Upper lobe of left lung (tissue), 6 donors: ENCODE data around the gene CHKA. TPM values are rescaled to one million over a fixed set of nuclear protein-coding genes. Genes with fewer than 3 reads are reported as not detected.

ENCODE experiments used
- ATAC-seq, 2 donors: fragments of 200-7000 bp; cut with Tn5 transposase; one replicate each; pipeline ENCODE4 v1.9.1; 2022; ENCODE audit warnings: mild to moderate bottlenecking in 2 of 2, moderate library complexity in 2 of 2; ENCODE audit not compliant: low FRiP score in 2 of 2
- DNase-seq, 2 donors: peaks; one replicate each; pipeline ENCODE4 v3.0.0-alpha.2; 2019 to 2020
- H3K27ac ChIP-seq, 4 donors: fragments of 200-600 bp; sonication (generic); one replicate each; pipeline ENCODE4 v1.5.1; 2016 to 2019
- H3K27me3 ChIP-seq, 4 donors: fragments of 200-600 bp; sonication (generic); one replicate each; pipeline ENCODE4 v1.5.1; 2017 to 2019
- H3K36me3 ChIP-seq, 4 donors: fragments of 200-600 bp; sonication (generic); one replicate each; pipeline ENCODE4 v1.5.1; 2016 to 2019
- H3K4me1 ChIP-seq, 4 donors: fragments of 200-600 bp; sonication (generic); one replicate each; pipeline ENCODE4 v1.5.1; 2018 to 2019
- H3K4me3 ChIP-seq, 4 donors: fragments of 200-600 bp; sonication (generic); one replicate each; pipeline ENCODE4 v1.5.1; 2017 to 2019; ENCODE audit warnings: mild to moderate bottlenecking in 2 of 4, moderate library complexity in 1 of 4
- H3K9me3 ChIP-seq, 4 donors: fragments of 200-600 bp; sonication (generic); one replicate each; pipeline ENCODE4 v1.5.1; 2018 to 2019
- EP300 ChIP-seq, 4 donors: sonication (generic); formaldehyde crosslinking; IDR thresholded peaks; one replicate each; pipeline ENCODE4 v1.5.1; 2017; ENCODE audit warnings: antibody characterized with exemption in 4 of 4, control low read depth in 2 of 4
- POLR2A ChIP-seq, 4 donors: fragments of 450-650 bp; IDR thresholded peaks; one replicate each; pipeline ENCODE4 v1.5.1; 2016 to 2017; ENCODE audit warnings: antibody characterized with exemption in 4 of 4, mild to moderate bottlenecking in 2 of 4
- POLR2AphosphoS5 ChIP-seq, 2 donors: sonication (generic); formaldehyde crosslinking; IDR thresholded peaks; one replicate each; pipeline ENCODE4 v1.5.1; 2017; ENCODE audit warnings: antibody characterized with exemption in 2 of 2
- WGBS, 2 donors: methylation state at CpG; one replicate each; pipeline ENCODE4 v1.1.5; 2017 to 2018; 5-methylcytosine and 5-hydroxymethylcytosine counted together
- total RNA-seq, 6 donors: library from RNA; depleted of rRNA in 4 of 6; stranded (reverse); fragments of >200 nt in 4 of 6; gene quantifications; one replicate each; pipeline versions ENCODE4 v1.1.0 to v1.2.1, GENCODE V29; 2016 to 2021
- TF ChIP-seq, protein P1 (sequence below), 6 experiments: fragments of 450-650 bp in 4 of 6; fragments of 200-600 bp in 2 of 6; sonication (generic) in 2 of 6; IDR thresholded peaks; one replicate each; pipeline ENCODE4 v1.5.1; 2016 to 2019; ENCODE audit warnings: antibody characterized with exemption in 6 of 6
- donor health status: DM: no; HTN: no; CAD: no; lungs with moderate emphysema.
- donor health status: DM: no; HTN: yes; CAD: no; lungs with severe emphysema.

Gene CHKA
- total RNA-seq, 6 donors from 2014 or later, result 34.5 to 128 (median 59.1) TPM

DNA sequence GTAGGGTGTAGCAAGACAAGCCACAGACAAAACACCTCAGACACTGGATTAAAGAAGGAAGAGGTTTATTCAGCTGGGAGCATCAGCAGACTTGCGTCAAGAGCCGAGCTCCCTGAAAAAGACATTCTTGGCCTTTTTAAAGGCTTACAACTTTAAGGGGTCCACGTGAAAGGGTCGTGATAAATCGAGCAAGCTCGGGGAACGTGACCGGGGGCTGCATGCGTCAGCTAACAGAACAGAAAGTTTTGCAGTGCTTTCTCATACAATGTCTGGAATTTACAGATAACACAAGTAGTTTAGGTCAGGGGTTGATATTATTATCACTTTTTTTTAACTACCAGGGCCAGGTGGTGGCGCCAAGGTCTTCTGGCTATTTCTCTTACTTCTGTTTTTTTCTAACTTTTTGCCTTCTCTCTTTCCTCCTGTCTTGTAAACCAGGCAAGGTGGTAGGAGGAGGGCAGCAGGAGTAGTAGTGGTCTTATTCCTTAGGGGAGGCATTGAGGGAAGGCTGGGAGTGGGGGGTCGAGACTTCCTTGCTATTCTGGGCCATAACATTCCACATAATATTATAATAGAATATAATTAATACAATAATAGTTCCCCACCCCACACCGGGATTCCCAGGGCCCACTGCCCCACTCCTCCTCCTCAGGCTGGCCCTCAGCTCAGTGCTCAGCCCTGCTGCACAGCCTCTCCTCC lies 111.6 kb downstream of the CHKA start:
- WGBS, 2 donors, result 45 to 50% methylated on average over 12 of the region's 12 CpGs
- DNase-seq, result peak in 1 of 2 donors; percentile 68
- no peak for ATAC-seq

DNA sequence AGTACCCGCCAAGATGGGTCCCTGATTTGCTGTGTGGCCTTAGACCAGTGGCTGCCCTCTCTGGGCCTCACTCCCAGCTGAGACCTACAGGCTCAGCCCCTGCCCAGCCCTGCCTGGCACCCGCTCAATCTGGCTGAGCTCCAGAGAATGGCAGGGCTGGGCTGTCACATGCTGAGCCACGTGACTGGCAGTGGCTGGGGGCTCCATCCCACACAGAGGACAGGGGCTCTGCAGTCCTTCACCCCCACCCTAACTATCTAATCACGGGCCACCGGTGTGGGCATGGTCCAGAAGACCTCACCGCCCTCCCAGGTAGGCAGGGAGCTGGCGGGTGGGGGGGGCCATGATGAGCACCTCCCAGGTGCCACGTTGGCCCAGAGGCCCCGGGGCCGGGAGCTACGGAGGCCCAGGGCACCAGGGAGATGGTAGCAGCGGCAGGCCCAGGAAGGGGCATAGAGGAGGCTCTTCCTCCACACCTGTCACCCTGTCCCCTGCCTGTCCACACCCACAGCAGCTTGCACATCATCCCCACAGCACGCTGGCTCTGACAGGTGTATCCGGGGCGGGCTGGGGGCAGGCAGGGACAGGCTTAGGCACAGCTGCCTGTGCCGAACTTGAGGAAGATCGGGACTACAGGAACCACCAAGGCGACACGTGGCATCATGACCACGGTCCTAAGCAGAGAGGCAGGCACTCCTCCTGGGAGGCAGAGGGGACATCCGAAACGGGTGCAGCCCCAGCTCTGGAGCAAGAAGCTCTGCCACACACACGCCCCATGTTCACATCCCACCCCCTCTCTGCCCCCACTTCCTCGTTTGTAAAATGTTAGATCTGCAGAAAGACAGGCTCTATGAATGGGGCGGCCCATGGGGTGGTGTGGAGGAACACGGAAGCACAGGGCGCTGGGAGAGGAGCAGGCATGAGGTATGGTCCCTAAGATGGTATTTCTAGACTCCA lies 112.5 kb downstream of the CHKA start:
- peak overlapping the region in 1 of 4 donors; percentile 19 for H3K4me3 ChIP-seq
- DNase-seq (peak in 1 of 2 donors; percentile 65), ATAC-seq (peak in 1 of 2 donors; percentile 4)
- H3K36me3 ChIP-seq, result no peaks in the 10 kb centered on the region
- no peaks in the 10 kb centered on the region for H3K9me3 ChIP-seq
- peak overlapping the region; percentile 89 to 99 (median 93) for H3K27ac ChIP-seq
- no peaks in the 10 kb centered on the region for H3K27me3 ChIP-seq
- TF ChIP-seq, protein P1, sequence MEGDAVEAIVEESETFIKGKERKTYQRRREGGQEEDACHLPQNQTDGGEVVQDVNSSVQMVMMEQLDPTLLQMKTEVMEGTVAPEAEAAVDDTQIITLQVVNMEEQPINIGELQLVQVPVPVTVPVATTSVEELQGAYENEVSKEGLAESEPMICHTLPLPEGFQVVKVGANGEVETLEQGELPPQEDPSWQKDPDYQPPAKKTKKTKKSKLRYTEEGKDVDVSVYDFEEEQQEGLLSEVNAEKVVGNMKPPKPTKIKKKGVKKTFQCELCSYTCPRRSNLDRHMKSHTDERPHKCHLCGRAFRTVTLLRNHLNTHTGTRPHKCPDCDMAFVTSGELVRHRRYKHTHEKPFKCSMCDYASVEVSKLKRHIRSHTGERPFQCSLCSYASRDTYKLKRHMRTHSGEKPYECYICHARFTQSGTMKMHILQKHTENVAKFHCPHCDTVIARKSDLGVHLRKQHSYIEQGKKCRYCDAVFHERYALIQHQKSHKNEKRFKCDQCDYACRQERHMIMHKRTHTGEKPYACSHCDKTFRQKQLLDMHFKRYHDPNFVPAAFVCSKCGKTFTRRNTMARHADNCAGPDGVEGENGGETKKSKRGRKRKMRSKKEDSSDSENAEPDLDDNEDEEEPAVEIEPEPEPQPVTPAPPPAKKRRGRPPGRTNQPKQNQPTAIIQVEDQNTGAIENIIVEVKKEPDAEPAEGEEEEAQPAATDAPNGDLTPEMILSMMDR (IDR thresholded peaks at IDR 0.05), result no peak
- no peak for TF ChIP-seq POLR2A (IDR thresholded peaks at IDR 0.05)
- TF ChIP-seq EP300 (IDR thresholded peaks at IDR 0.05), result no peak
- no peak for TF ChIP-seq POLR2AphosphoS5 (IDR thresholded peaks at IDR 0.05)
- WGBS, 2 donors, result 70 to 72% methylated on average over 16 to 20 of the region's 27 CpGs
- peaks cover 28 to 67% (median 56%) of the 10 kb centered on the region in 4 donors for H3K4me1 ChIP-seq

More for the DNA sequence above, 111.6 kb downstream of the CHKA start:
- Histone ChIP-seq H3K4me1 (peaks cover 30 to 69% (median 60%) of the 10 kb centered on the region in 4 donors), H3K27me3 (no peaks in the 10 kb centered on the region), H3K4me3 (peak overlapping the region in 3 of 4 donors; percentile 46 to 54 (median 53)), H3K9me3 (no peaks in the 10 kb centered on the region), H3K27ac (peak overlapping the region; percentile 89 to 99 (median 93)), H3K36me3 (no peaks in the 10 kb centered on the region)
- TF ChIP-seq, protein P1 (IDR thresholded peaks at IDR 0.05), result no peak
- TF ChIP-seq EP300 (IDR thresholded peaks at IDR 0.05), result no peak
- TF ChIP-seq POLR2A (IDR thresholded peaks at IDR 0.05), result no peak
- TF ChIP-seq POLR2AphosphoS5 (IDR thresholded peaks at IDR 0.05), result no peak

DNA sequence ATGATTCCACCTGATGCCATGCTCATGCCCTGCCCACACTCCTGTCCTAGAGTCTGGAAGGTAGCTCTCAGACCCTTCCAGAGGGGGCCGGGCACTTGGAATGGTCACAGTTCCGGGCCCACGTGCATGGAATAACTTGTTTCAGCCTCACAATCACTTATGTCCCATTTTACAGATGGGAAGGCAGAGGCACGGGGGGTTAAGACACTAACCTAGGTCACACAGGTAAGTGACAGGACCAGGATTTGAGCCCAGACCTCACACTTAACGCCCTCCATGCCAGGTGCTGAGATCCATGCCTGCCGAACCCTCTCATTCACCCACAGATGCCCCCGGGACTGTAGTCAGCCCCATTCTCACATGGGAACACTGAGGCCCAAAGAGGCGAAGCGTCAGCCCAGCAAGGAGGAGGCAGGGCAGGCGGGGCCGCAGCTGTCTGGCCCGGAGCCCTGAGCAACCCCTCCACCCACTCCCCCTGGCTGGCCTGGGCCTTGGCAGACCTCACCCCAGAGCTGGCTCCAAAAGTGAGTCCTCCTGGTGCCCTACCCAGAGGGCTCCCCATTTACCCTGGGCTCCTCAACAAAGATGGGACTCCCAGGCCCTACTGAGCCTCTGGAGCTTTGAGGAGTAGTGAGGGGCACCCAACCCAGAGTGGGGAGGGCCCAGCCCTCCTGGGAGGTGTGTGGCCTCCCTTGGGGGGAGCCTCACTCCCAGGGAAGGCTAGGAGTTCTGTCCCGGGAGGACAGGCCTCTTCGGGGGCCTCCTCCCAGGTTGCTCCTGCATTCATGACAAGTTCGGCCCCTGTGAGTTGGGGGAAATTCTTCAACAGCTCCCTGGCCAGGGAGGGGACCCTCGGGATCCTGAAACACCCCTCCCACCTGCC lies 113.4 kb downstream of the CHKA start:
- no peak for ATAC-seq
- H3K4me1 ChIP-seq, result peaks cover 25 to 67% (median 54%) of the 10 kb centered on the region in 4 donors
- TF ChIP-seq EP300 (IDR thresholded peaks at IDR 0.05) (no peak), POLR2A (IDR thresholded peaks at IDR 0.05) (no peak), POLR2AphosphoS5 (IDR thresholded peaks at IDR 0.05) (no peak)
- TF ChIP-seq, protein P1 (IDR thresholded peaks at IDR 0.05), result no peak
- no peaks in the 10 kb centered on the region for H3K9me3 ChIP-seq
- H3K27me3 ChIP-seq, result no peaks in the 10 kb centered on the region
- H3K36me3 ChIP-seq, result no peaks in the 10 kb centered on the region
- H3K27ac ChIP-seq, result peak overlapping the region; percentile 89 to 99 (median 93)
- H3K4me3 ChIP-seq, result no peak overlapping the region
- no peak for DNase-seq
- WGBS, 2 donors, result 85 to 88% methylated on average over 13 to 16 of the region's 16 CpGs

DNA sequence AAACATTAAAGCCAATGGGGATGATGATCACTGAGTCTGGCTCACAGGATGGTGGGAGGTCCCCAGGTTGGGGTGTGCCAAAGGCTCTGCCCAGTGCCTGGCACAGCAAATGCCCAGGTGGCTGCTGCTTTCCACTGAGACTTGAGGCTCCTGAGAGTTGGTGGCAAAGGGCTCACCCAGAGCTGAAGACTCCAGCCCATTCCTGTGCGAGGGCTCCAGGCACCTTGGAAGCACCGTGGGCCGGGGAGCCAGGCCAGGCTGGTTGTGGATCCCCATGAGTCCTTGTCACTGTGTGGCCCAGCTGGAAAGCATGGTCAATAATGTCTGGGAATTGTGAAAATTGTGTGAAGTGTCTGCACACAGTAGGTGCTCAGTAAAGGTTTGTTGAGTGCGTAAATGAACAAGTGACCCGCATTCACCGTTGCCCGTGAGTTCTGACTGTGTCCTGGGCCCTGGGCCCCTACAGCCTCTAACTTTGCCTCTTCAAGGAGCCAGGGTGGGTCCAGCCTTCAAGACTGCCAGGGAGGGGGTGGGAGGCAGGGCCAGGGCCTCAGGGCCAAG lies 114.5 kb downstream of the CHKA start:
- peaks cover 26 to 67% (median 50%) of the 10 kb centered on the region in 4 donors for H3K4me1 ChIP-seq
- DNase-seq (no peak), ATAC-seq (no peak)
- H3K27me3 ChIP-seq, result no peaks in the 10 kb centered on the region
- H3K4me3 ChIP-seq, result no peak overlapping the region
- H3K36me3 ChIP-seq, result no peaks in the 10 kb centered on the region
- H3K9me3 ChIP-seq, result no peaks in the 10 kb centered on the region
- no peak for TF ChIP-seq EP300 (IDR thresholded peaks at IDR 0.05)
- TF ChIP-seq POLR2A (IDR thresholded peaks at IDR 0.05), result no peak
- no peak for TF ChIP-seq POLR2AphosphoS5 (IDR thresholded peaks at IDR 0.05)
- TF ChIP-seq, protein P1 (IDR thresholded peaks at IDR 0.05), result no peak
- H3K27ac ChIP-seq, result no peak overlapping the region
- WGBS, 2 donors, result 90 to 95% methylated on average over 4 to 6 of the region's 7 CpGs
